HepG2 (cell line): Measurements from ENCODE around the gene CIAO3. TPM values are rescaled to one million over a fixed set of nuclear protein-coding genes. Genes with fewer than 3 reads are reported as not detected.
A peak's percentile ranks its signal among the peaks of the same experiment; 100 is the strongest.

Experiments
- ASH2L ChIP-seq: fragments of 300-600, 200-600 bp; sonication (generic); IDR thresholded peaks from 2 replicates; pipeline ENCODE4 v1.7.0; 2017; ENCODE audit warnings: low read depth, mild to moderate bottlenecking, moderate library complexity, mixed read lengths, low read length; ENCODE audit not compliant: insufficient read length
- BATF2 ChIP-seq: sonication (generic); formaldehyde crosslinking; IDR thresholded peaks from 2 replicates; pipeline ENCODE4 v1.8.0; 2022; ENCODE audit warnings: mild to moderate bottlenecking, missing genetic modification reagents, moderate library complexity
- CBX2 ChIP-seq, 2 experiments: fragments of 200-600 bp in 1 of 2; sonication (generic); formaldehyde crosslinking in 1 of 2; IDR thresholded peaks; 2 replicates each; pipeline versions ENCODE4 v1.7.0 to v1.8.1; 2018 to 2022; ENCODE audit warnings: low read depth in 2 of 2, low read length in 1 of 2, mild to moderate bottlenecking in 1 of 2, missing genetic modification reagents in 1 of 2
- CEBPB ChIP-seq: IDR thresholded peaks from 2 replicates; pipeline ENCODE4 v1.6.1; 2011; ENCODE audit warnings: low read depth, low read length, improper control_type of control experiment, borderline replicate concordance
- DRAP1 ChIP-seq: IDR thresholded peaks from 2 replicates; pipeline ENCODE4 v1.6.1; 2016; ENCODE audit warnings: missing genetic modification reagents, missing compliant biosample characterization
- ESRRA ChIP-seq: sonication (generic); formaldehyde crosslinking; IDR thresholded peaks from 2 replicates; pipeline ENCODE4 v1.5.1; 2020; ENCODE audit warnings: mild to moderate bottlenecking, low read depth, missing genetic modification reagents
- GATAD2A ChIP-seq: IDR thresholded peaks from 2 replicates; pipeline ENCODE4 v1.6.1; 2016
- KDM5A ChIP-seq: fragments of 200-600 bp; sonication (generic); IDR thresholded peaks from 2 replicates; pipeline ENCODE4 v1.7.0; 2018; ENCODE audit warnings: antibody characterized with exemption, mild to moderate bottlenecking, low read length, borderline replicate concordance
- KLF11 ChIP-seq: IDR thresholded peaks from 2 replicates; pipeline ENCODE4 v1.6.1; 2016; ENCODE audit warnings: missing compliant biosample characterization
- NR0B2 ChIP-seq: sonication (generic); formaldehyde crosslinking; IDR thresholded peaks from 2 replicates; pipeline ENCODE4 v1.4.0; 2020; ENCODE audit warnings: mild to moderate bottlenecking, missing genetic modification reagents
- PAWR ChIP-seq: sonication (generic); formaldehyde crosslinking; IDR thresholded peaks from 2 replicates; pipeline ENCODE4 v1.4.0; 2020; ENCODE audit warnings: missing genetic modification reagents, mild to moderate bottlenecking, borderline replicate concordance
- PITX1 ChIP-seq: sonication (generic); formaldehyde crosslinking; IDR thresholded peaks from 2 replicates; pipeline ENCODE4 v1.5.1; 2020; ENCODE audit warnings: mild to moderate bottlenecking, missing genetic modification reagents
- POLR2A ChIP-seq, 2 experiments: IDR thresholded peaks; 2 replicates each; pipeline ENCODE4 v1.6.1; 2011; ENCODE audit warnings: low read depth in 2 of 2, low read length in 2 of 2, mild to moderate bottlenecking in 1 of 2, moderate library complexity in 1 of 2; ENCODE audit not compliant: insufficient read depth in 1 of 2
- SIN3B ChIP-seq: fragments of 150-350 bp; IDR thresholded peaks from 2 replicates; pipeline ENCODE4 v1.6.1; 2014; ENCODE audit warnings: low read length
- SNAPC2 ChIP-seq: sonication (generic); formaldehyde crosslinking; IDR thresholded peaks from 2 replicates; pipeline ENCODE4 v1.8.1; 2022; ENCODE audit warnings: mild to moderate bottlenecking, missing genetic modification reagents
- SRSF4 ChIP-seq: fragments of 200-400 bp; formaldehyde crosslinking; IDR thresholded peaks from one replicate; pipeline ENCODE4 v1.6.1; 2018; ENCODE audit warnings: mild to moderate bottlenecking, low read depth, low read length, moderate library complexity; ENCODE audit not compliant: poor library complexity, severe bottlenecking
- TCF7L2 ChIP-seq: IDR thresholded peaks from 2 replicates; pipeline ENCODE4 v1.6.1; 2011; ENCODE audit warnings: mild to moderate bottlenecking, low read depth, low read length, moderate library complexity
- TGIF2 ChIP-seq: IDR thresholded peaks from 2 replicates; pipeline ENCODE4 v1.6.1; 2016; ENCODE audit warnings: control low read depth, missing compliant biosample characterization
- XBP1 ChIP-seq: sonication (generic); formaldehyde crosslinking; IDR thresholded peaks from 2 replicates; pipeline ENCODE4 v1.5.0; 2020; ENCODE audit warnings: missing genetic modification reagents
- ZBTB39 ChIP-seq: sonication (generic); formaldehyde crosslinking; IDR thresholded peaks from 2 replicates; pipeline ENCODE4 v1.5.0; 2020; ENCODE audit warnings: missing genetic modification reagents
- ZBTB42 ChIP-seq: sonication (generic); formaldehyde crosslinking; IDR thresholded peaks from 2 replicates; pipeline ENCODE4 v1.5.0; 2020; ENCODE audit warnings: mild to moderate bottlenecking, missing genetic modification reagents
- ZNF253 ChIP-seq: sonication (generic); formaldehyde crosslinking; IDR thresholded peaks from 2 replicates; pipeline ENCODE4 v1.8.0; 2022; ENCODE audit warnings: mild to moderate bottlenecking, missing genetic modification reagents, borderline replicate concordance
- ZNF329 ChIP-seq: sonication (generic); formaldehyde crosslinking; IDR thresholded peaks from 2 replicates; pipeline ENCODE4 v1.9.0; 2021; ENCODE audit warnings: low read depth, mild to moderate bottlenecking, missing genetic modification reagents
- ZNF510 ChIP-seq: sonication (generic); formaldehyde crosslinking; IDR thresholded peaks from 2 replicates; pipeline ENCODE4 v1.4.0; 2020; ENCODE audit warnings: low read depth, mild to moderate bottlenecking, missing genetic modification reagents
- ZNF547 ChIP-seq: sonication (generic); formaldehyde crosslinking; IDR thresholded peaks from 2 replicates; pipeline ENCODE4 v1.5.1; 2020; ENCODE audit warnings: mild to moderate bottlenecking, missing genetic modification reagents
- ZNF816 ChIP-seq: sonication (generic); formaldehyde crosslinking; IDR thresholded peaks from 2 replicates; pipeline ENCODE4 v1.8.0; 2022; ENCODE audit warnings: missing genetic modification reagents, mild to moderate bottlenecking, borderline replicate concordance
- ZNF83 ChIP-seq: sonication (generic); formaldehyde crosslinking; IDR thresholded peaks from 2 replicates; pipeline ENCODE4 v1.4.0; 2020; ENCODE audit warnings: missing genetic modification reagents, mild to moderate bottlenecking, borderline replicate concordance
- polyA plus RNA-seq, 8 experiments: library from polyadenylated mRNA; depleted of rRNA in 3 of 8; stranded (reverse) in 7 of 8; unstranded in 1 of 8; fragments of >200 nt; fragmentation: Illumina TruSeq in 4 of 8; extraction: Trizol in 4 of 8; gene quantifications; 2 replicates each; pipeline versions ENCODE4 v1.2.1 to v1.2.3, GENCODE V29; 2011 to 2016; ENCODE audit warnings: low read depth in 4 of 8, missing spikeins in 1 of 8, mixed read lengths in 1 of 8; ENCODE audit not compliant: insufficient read depth in 1 of 8
- total RNA-seq, 5 experiments: library from RNA; depleted of rRNA; stranded (reverse); fragments of >200 nt; fragmentation: Illumina TruSeq; extraction: Trizol; gene quantifications; 2 replicates each; pipeline ENCODE4 v1.2.3, GENCODE V29; 2016; ENCODE audit warnings: low read depth in 1 of 5
- TF ChIP-seq, protein P1 (sequence below): IDR thresholded peaks from 2 replicates; pipeline ENCODE4 v1.6.1; 2012; ENCODE audit warnings: inconsistent platforms

Gene CIAO3
- total and polyA plus RNA-seq, 2 of the 13 experiments (the other 11 are each of a cell fraction or from before 2014, with no cell fraction given): 21.7 to 25.0 TPM

DNA sequence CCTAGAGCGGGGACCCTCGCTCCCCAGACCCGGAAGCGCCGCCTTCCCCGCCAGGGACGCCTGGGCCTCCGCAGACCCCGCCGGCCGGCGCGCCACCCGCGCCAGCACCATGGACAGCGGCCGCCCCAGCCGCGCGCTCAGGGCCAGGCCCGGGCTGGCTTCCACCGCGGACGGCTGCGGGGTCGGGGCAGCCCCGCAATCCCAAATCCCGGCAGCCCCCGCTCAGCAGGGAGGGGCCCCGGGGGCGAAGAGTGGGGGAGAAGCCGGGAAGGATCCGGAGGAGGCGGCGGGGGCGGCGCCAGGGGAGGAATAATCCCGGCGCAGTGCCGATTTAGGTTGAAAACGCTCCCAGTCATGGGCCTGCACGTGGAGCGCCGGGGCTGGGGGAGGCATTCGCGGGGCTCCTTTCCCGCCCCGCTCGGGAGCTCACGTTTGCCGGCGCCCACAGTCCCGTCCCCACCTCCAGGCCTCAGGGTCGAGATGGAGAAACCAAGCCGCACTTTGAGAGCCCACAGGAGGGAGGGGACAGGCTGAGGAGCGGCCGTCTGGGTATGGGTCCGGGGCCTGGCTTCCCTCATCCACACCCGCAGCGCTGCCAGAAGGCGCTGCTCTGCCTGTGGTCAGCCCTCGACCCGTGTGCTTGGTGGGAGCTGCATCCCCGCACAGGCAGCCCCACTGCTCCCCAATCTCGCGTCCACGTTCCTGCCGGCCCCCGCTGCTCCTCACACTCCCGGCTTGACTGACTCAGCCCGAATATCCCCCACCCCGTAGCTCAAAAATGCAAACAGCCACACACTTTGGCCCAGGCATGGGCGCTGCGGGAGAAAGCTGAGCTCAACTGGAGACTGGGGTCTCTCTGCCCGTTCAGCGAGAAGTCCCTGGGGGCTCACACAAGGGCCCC lies 39.9 kb downstream of the CIAO3 start (continued):
- TF ChIP-seq ESRRA (CRISPR knock-in tag) (no peak), GATAD2A (CRISPR knock-in tag) (no peak), NR0B2 (peak; percentile 61; the same call in 1 of the 2 replicates), XBP1 (CRISPR knock-in tag) (no peak), ASH2L (no peak), ZNF510 (CRISPR knock-in tag) (no peak), CBX2 (IDR thresholded peaks at IDR 0.05; ENCODE audit: low read depth, low read length) (no peak), CBX2 (CRISPR knock-in tag; IDR thresholded peaks at IDR 0.05; ENCODE audit: low read depth) (no peak), KDM5A (no peak), KLF11 (CRISPR knock-in tag) (no peak), ZNF253 (CRISPR knock-in tag) (no peak), SRSF4 (no peak), SIN3B (no peak), PAWR (CRISPR knock-in tag) (no peak), CEBPB (no peak), ZNF547 (CRISPR knock-in tag) (peak; percentile 76; the same call in 1 of the 2 replicates), SNAPC2 (CRISPR knock-in tag) (no peak), POLR2A (IDR thresholded peaks at IDR 0.05; ENCODE audit: insufficient read depth in 1 of 2, low read depth in 2 of 2, low read length in 2 of 2) (no peak), TGIF2 (peak; percentile 45; the same call in 1 of the 2 replicates), BATF2 (peak; percentile 70; the same call in 1 of the 2 replicates), TCF7L2 (no peak), PITX1 (no peak), ZBTB42 (CRISPR knock-in tag) (no peak), ZNF329 (no peak), ZNF816 (CRISPR knock-in tag) (no peak), ZBTB39 (CRISPR knock-in tag) (no peak), DRAP1 (CRISPR knock-in tag) (no peak), ZNF83 (CRISPR knock-in tag) (no peak)
- TF ChIP-seq, protein P1, sequence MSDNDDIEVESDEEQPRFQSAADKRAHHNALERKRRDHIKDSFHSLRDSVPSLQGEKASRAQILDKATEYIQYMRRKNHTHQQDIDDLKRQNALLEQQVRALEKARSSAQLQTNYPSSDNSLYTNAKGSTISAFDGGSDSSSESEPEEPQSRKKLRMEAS: no peak
